Ishikawa (cell line): ENCODE results near the gene ZNF483.

Experiments used
- CEBPB ChIP-seq: IDR thresholded peaks from 2 replicates; pipeline ENCODE4 v1.6.1; 2012
- CREB1 ChIP-seq: IDR thresholded peaks from 2 replicates; pipeline ENCODE4 v1.6.1; 2012; ENCODE audit warnings: low read depth
- EGR1 ChIP-seq: IDR thresholded peaks from 2 replicates; pipeline ENCODE4 v1.6.1; 2012
- EP300 ChIP-seq: IDR thresholded peaks from 2 replicates; pipeline ENCODE4 v1.6.1; 2012; ENCODE audit warnings: borderline replicate concordance
- FOXM1 ChIP-seq: IDR thresholded peaks from 2 replicates; pipeline ENCODE4 v1.6.1; 2012; ENCODE audit warnings: low read depth, borderline replicate concordance
- MAX ChIP-seq: IDR thresholded peaks from 2 replicates; pipeline ENCODE4 v1.6.1; 2012
- NFIC ChIP-seq: IDR thresholded peaks from 2 replicates; pipeline ENCODE4 v1.6.1; 2012
- RAD21 ChIP-seq: IDR thresholded peaks from 2 replicates; pipeline ENCODE4 v1.6.1; 2012; ENCODE audit warnings: low read depth
- REST ChIP-seq: IDR thresholded peaks from 2 replicates; pipeline ENCODE4 v1.6.1; 2012; ENCODE audit warnings: low read depth, mild to moderate bottlenecking
- TAF1 ChIP-seq: IDR thresholded peaks from 2 replicates; pipeline ENCODE4 v1.6.1; 2012; ENCODE audit warnings: low read depth, mild to moderate bottlenecking
- TCF12 ChIP-seq: IDR thresholded peaks from 2 replicates; pipeline ENCODE4 v1.6.1; 2012; ENCODE audit warnings: low read depth
- TEAD4 ChIP-seq: IDR thresholded peaks from 2 replicates; pipeline ENCODE4 v1.6.1; 2012
- USF1 ChIP-seq: IDR thresholded peaks from 2 replicates; pipeline ENCODE4 v1.6.1; 2012
- YY1 ChIP-seq: IDR thresholded peaks from 2 replicates; pipeline ENCODE4 v1.6.1; 2012; ENCODE audit warnings: low read depth
- ZBTB7A ChIP-seq: IDR thresholded peaks from 2 replicates; pipeline ENCODE4 v1.6.1; 2012; ENCODE audit warnings: low read depth

ZNF483 gene

GRCh38 chr9:111502506-111502905 lies 22.5 kb upstream of the ZNF483 start:
- TF ChIP-seq YY1 (no peak), TCF12 (no peak), USF1 (no peak), TAF1 (no peak), MAX (no peak), CEBPB (no peak), FOXM1 (no peak), EGR1 (no peak), NFIC (no peak), REST (no peak), TEAD4 (no peak)

GRCh38 chr9:111514967-111515366 lies 10.0 kb upstream of the ZNF483 start:
- TF ChIP-seq CREB1 (no peak), EP300 (no peak), ZBTB7A (no peak), NFIC (no peak), REST (no peak), MAX (no peak), TCF12 (no peak), TAF1 (no peak)

- TF ChIP-seq CREB1 (no peak), TAF1 (no peak), MAX (no peak), TCF12 (no peak), NFIC (no peak), EP300 (no peak), RAD21 (no peak), ZBTB7A (no peak), USF1 (no peak), FOXM1 (no peak), TEAD4 (no peak)
These were observed 8.9 kb upstream of the ZNF483 start for GRCh38 chr9:111516061-111516465.

- no peak for TF ChIP-seq REST
- no peak for TF ChIP-seq FOXM1
- no peak for TF ChIP-seq TEAD4
- TF ChIP-seq NFIC = no peak
- no peak for TF ChIP-seq RAD21
- no peak for TF ChIP-seq EGR1
- no peak for TF ChIP-seq TAF1
- no peak for TF ChIP-seq USF1
These were observed 286 bp upstream of the ZNF483 start for GRCh38 chr9:111524731-111525055.

- TF ChIP-seq REST = no peak
- no peak for TF ChIP-seq FOXM1
- no peak for TF ChIP-seq CEBPB
- TF ChIP-seq EP300 = no peak
- TF ChIP-seq TCF12 = no peak
- no peak for TF ChIP-seq TAF1
- no peak for TF ChIP-seq MAX
- no peak for TF ChIP-seq EGR1
- TF ChIP-seq RAD21 = no peak
- no peak for TF ChIP-seq TEAD4
- no peak for TF ChIP-seq NFIC
- no peak for TF ChIP-seq CREB1
- TF ChIP-seq ZBTB7A = no peak
- no peak for TF ChIP-seq YY1
These were observed 2.4 kb downstream of the ZNF483 start for GRCh38 chr9:111527347-111527746.
